MV-4-11 (cell line): ENCODE data around the gene LEMD3.

Source experiments
- DNase-seq: peaks from one replicate; lab custom pipeline; 2025; lab: John Stamatoyannopoulos, UW

The LEMD3 gene

GRCh38 chr12:65170209-65170881 is 962 bp downstream of the LEMD3 start:
- DNase-seq: peak; percentile 29

DNA sequence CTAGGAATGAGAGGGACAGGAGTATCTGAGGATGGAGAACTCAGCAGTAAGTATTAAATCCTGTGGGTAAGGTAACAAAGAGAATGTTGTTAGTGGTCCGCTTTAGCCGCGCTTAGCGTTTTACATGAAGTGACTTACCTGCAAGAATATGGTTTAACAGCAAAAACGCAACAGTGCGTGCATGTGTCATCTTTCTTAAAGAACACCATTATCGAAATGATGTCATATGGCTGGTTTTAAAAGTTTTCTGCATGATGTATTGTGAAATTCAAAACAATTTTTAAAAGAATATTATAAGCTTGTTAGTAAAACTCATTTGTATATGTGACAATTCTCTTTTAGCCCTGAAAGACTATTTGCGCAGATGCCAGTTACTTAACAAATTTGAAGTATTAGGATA is 1.7 kb downstream of the LEMD3 start:
- no peak for DNase-seq

- DNase-seq: no peak
These were observed 2.5 kb downstream of the LEMD3 start for GRCh38 chr12:65171870-65172269.

GRCh38 chr12:65175385-65175784 is 6.0 kb downstream of the LEMD3 start:
- no peak for DNase-seq

- no peak for DNase-seq
These were observed 12.8 kb downstream of the LEMD3 start for GRCh38 chr12:65182012-65182739.

DNA sequence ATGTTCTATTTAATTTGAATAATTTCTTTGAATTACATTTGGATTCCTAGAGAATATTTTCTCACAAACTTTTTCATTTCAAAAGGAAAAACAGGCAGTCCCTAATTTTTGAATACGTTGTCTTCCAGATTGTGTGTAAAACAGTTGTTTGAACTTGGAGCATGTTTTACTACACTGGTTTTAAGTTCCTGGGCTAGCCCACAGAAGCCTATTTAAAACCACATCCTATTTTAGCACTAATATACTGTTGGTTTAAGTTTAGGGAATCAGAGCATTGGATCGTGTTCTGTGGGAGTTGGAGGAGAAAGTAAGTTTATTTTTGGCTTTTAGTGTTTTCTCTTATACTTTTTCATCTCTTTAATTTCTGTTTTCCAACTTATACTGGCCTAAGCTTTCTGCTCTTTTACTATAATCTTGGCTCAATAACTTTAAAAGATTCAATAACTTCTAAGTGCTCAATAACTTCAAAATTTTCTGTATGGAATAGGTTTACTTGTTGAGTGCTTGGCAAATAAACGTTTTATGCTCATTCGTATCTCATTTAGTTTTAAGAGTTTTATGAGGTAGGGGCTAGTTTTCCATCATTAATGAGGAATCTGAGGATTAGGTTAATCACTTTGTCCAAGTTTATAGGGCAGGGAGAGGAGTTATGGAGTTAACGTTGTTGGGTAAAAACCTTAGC is 14.9 kb downstream of the LEMD3 start:
- DNase-seq: peak; percentile 41

DNA sequence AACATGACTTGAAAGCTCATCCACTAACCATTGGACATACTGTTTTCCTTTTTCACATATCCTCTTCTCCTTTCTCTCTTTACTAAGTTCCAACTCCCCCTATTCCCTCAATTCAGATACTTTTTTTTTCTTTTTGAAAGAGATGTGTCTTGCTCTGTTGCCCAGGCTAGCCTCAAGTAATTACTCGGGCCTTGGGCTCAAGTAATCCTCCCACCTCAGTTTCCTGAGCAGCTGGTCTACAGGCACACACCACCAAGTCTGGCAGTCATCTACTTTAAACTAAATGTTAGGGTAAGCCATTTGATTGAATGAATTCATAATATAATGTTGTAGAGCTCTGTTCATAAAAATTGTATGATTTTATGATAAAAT is 15.5 kb downstream of the LEMD3 start:
- DNase-seq: no peak

DNA sequence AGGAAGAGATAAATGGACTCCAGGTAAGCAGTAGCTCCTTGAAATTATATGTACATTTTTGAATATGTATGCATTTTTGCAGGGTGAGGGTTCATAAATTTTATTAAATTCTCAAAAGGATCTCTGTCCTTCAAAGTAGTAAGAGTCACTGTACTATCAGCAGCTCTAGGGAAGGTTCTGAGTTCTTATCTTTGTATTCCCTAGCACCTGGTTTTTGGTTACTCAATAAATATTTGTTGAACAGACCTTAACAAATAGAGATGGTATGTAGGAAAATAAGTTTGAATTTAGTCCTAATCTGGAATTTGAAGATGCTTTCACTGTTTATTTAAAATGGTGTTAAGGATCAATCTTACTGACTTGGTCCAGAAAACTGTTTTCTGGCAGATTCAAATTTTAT is 18.3 kb downstream of the LEMD3 start:
- DNase-seq: no peak

DNA sequence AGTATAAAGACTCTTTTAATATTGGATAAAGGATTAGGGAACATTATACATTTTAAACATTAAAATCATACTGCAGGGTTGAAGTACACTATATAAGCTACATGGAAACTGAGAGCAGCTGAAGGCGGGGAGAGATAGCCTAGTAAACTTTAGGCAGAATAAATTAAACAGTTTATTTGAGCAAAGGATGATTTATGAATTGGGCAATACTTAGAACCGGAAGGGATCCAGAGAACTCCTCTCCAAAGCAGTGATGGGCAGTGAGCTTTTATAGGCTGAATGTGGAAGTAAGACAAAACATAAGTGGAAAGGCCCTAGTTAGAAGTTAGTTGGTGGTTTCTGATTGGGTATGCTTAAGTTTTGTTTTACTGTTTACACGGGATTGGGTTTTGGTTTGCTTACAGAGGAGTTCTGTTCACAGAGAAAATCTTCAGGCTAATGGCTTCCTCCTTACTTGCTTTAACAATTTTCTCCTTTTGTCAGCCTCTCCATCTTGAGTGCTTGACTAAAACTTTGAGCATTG is 18.9 kb downstream of the LEMD3 start:
- DNase-seq: peak; percentile 79

DNA sequence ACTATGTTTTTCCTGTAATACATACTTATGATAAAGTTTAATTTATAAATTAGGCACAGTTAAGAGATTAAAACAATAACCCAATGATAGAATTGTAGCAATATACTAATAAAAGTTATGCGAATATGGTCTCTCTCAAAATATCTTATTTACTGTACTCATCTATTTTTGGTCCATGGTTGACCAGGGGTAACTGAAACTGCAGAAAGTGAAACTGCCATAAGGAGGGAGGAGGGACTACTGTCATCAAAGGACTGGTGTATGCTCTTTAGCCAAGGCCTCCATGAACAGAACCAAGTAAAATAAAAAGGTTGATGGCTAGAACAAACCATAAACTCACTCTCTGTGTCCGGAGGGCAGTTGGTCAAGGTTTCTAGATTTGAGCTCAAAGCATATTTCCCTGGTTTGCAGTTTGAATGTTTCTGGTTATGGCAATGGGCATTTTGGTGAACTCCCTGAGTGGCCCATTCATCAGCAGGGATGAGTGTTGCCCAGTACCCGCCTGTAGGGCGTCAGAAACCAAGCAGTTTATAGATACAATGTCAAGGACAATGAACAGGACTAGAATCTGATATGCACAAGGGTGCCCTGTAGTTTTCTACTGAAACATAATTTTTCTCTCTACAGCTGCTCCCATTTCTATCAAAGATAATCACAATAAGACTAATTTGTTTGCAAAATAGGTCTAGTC is 19.8 kb downstream of the LEMD3 start:
- peak; percentile 61 for DNase-seq

- DNase-seq: peak; percentile 65
These were observed 23.7 kb downstream of the LEMD3 start for GRCh38 chr12:65192963-65193516.

DNA sequence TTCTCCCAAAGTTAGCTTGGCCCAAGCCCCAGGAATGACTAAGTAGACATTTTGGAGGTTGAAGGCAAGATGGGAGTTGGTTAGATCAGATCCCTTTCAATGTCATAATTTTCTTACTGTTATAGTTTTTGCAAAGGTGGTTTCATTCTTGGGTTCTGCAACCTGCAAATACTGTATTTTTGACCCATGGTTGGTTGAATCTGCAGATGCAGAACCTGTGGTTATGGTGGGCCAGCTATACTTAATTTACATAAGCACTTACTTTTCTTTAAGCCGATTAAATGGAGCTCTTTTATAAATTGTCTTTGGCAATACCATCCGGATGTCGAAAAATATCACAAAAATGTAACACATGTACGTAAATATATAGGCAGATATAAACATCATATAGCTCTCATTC is 25.6 kb downstream of the LEMD3 start:
- no peak for DNase-seq

- DNase-seq: no peak
These were observed 26.1 kb downstream of the LEMD3 start for GRCh38 chr12:65195387-65196055.

GRCh38 chr12:65196762-65197567 is 27.6 kb downstream of the LEMD3 start:
- DNase-seq: no peak

- no peak for DNase-seq
These were observed 30.2 kb downstream of the LEMD3 start for GRCh38 chr12:65199604-65200003.

DNA sequence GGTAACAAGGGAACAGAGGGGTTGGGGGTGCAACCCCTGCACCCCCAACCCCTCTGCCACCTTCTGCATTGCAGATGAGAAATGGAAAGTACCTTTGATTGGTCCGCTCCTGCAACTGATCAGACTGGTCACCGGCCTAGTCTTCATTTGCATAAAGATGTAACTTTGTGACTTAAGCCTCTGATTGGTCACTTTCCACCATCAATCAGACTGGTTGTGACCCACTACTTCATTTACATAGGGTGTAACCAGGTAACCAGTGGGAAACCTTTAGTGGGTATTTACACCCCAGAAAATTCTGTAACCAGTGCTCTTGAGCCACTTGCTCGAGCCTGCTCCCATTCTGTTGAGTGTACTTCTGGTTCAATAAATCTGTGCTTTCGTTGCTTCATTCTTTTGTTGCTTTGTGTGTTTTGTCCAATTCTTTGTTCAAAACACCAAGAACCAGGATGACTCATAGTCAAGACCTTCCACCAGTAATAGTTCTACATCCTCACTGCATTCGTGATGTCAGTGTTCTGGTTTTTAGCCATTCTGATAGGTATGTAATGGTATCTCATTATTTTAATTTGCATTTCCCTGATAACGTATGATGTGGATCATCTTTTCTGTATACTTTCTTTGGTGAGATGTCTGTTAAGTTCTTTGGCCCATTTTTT is 30.8 kb downstream of the LEMD3 start:
- DNase-seq: no peak

DNA sequence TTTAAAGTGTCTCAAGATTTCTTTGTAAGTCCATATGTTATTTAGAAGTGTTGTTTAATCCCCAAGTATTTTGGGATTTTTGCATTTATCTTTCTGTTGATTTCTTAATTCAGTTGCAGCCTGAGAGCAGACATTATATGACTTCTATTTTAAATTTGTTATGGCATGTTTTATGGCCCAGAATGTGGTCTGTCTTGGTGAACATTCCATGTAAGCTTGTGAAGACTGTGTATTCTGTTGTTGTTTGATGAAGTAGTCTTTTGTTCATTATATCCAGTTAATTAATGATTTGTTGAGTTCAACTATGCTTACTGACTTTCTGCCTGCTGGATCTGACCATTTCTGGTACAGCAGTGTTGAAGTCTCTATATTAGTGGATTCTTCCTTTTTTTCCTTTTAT is 34.0 kb downstream of the LEMD3 start:
- no peak for DNase-seq

GRCh38 chr12:65204886-65205525 is 35.6 kb downstream of the LEMD3 start:
- DNase-seq: no peak

DNA sequence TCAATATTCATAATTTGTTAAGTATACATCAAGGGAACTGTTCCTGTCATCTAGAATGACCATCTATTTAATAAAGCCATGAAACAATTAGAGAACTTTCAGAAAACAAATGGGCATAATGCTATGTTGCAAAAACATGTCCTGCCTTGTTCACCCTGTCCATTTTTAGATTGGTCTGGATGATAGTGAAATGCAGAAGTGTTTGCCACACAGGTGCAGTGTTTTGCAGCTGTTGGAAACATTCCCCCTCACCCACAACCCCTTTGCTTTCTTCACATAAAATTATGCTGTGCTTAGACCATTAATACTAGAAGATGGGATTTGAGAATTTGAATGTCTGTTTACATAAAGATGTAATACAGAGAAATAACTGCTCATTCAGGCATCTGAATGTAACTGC is 36.5 kb downstream of the LEMD3 start:
- no peak for DNase-seq

GRCh38 chr12:65208125-65208524 is 38.7 kb downstream of the LEMD3 start:
- no peak for DNase-seq
